IPS-20b (cell line): ENCODE data around the gene TTC28.

ENCODE experiments used
- H3K27ac ChIP-seq: one replicate; pipeline ENCODE4 v1.5.1; 2013; ENCODE audit warnings: low read length
- H3K27me3 ChIP-seq: 2 replicates; pipeline ENCODE4 v1.6.1; 2013; ENCODE audit warnings: mild to moderate bottlenecking, low read length, inconsistent platforms; ENCODE audit not compliant: insufficient read depth
- H3K36me3 ChIP-seq: 2 replicates; pipeline ENCODE4 v1.6.1; 2013; ENCODE audit warnings: low read depth, mild to moderate bottlenecking, inconsistent platforms, low read length, moderate library complexity; ENCODE audit not compliant: insufficient read depth
- H3K4me1 ChIP-seq: 2 replicates; pipeline ENCODE4 v1.6.1; 2013; ENCODE audit warnings: mild to moderate bottlenecking, control low read depth, inconsistent platforms, low read length, moderate library complexity; ENCODE audit not compliant: insufficient read depth
- H3K4me3 ChIP-seq: 2 replicates; pipeline ENCODE4 v1.5.1; 2013; ENCODE audit warnings: mild to moderate bottlenecking, low read length, inconsistent platforms
- H3K9ac ChIP-seq: 2 replicates; pipeline ENCODE4 v1.6.1; 2013; ENCODE audit warnings: low read depth, mild to moderate bottlenecking, inconsistent platforms, low read length, moderate library complexity
- H3K9me3 ChIP-seq: 2 replicates; pipeline ENCODE4 v1.6.1; 2013; ENCODE audit warnings: mild to moderate bottlenecking, low read depth, low read length, inconsistent platforms; ENCODE audit not compliant: insufficient read depth

Gene TTC28

DNA sequence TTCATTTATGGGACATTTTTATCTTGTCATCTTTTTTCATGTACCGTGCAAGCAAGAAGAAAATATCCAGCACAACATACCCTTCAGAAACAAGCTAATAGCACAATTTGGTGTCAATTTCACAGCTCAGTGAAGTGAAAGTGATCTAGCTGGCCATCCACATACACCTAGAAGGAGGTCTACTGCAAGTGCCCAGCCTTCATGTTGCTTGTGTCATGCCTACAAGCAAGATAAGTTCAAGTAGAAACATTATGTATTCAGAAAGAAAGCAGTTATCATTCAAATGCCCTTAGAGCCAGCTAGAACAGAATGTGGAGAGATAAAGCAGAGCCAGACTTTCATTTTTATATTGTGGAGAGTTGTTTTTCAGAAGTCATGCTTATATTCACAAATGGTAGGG, 434.9 kb downstream of the TTC28 start:
- peaks cover 50% of the 10 kb centered on the region for H3K27me3 ChIP-seq
- H3K9me3 ChIP-seq: no peaks in the 10 kb centered on the region
- no peaks in the 10 kb centered on the region for H3K36me3 ChIP-seq
- no peak overlapping the region for H3K27ac ChIP-seq
- H3K9ac ChIP-seq: no peak overlapping the region
- H3K4me1 ChIP-seq: peaks cover 6% of the 10 kb centered on the region; the same call in 1 of the 2 replicates
- H3K4me3 ChIP-seq: no peak overlapping the region

DNA sequence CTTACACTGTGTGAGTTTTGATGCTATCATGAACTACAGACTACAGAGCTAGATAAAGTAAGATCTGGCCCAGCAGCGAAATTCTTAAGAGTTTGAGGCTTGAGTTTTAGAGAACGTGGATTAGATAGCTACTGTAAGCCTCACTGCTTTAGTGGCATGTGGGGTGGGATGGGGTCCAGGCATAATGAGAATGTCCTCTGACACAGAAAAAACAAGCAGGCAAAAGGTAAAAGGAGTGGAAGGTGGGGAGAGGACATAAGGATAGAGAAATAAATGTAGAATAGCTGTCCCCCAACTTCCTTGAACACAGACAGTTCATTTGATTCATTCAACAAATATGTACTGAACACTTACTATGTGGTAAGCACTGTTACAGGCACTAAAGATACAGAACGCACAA, 436.1 kb downstream of the TTC28 start:
- no peak overlapping the region for H3K9ac ChIP-seq
- peaks cover 6% of the 10 kb centered on the region; the same call in 1 of the 2 replicates for H3K4me1 ChIP-seq
- no peaks in the 10 kb centered on the region for H3K36me3 ChIP-seq
- H3K9me3 ChIP-seq: no peaks in the 10 kb centered on the region
- peaks cover 37% of the 10 kb centered on the region for H3K27me3 ChIP-seq
- no peak overlapping the region for H3K4me3 ChIP-seq
- no peak overlapping the region for H3K27ac ChIP-seq

DNA sequence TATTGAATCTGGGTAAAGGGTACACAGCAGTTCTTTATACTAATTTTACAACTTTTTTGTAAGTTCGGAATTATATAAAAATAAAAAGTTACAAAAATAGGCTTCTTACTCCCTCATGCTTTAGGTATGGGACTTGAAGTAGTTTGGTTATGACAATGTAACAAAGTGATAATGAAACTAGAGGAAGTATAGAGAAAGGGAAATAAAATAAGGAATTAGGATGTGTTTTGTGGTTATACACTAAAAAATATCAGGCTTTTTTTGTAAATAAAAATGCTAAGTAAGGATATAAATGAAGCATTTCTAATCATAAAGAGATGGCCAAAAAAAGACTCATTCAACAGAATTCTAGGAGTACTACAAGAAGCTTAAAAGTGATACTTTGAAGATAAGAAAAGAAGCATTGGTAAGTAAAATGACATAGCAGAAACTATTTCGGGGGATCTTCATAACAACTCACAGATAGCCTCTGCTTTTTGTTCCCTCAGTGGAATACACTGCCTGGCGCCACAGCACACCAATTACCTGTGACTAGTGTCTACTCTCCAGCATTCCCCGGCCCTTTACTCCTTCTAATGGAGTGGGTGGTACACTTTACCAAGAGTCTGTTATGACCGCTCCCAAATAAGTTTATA, 437.9 kb downstream of the TTC28 start:
- H3K27ac ChIP-seq: no peak overlapping the region
- peaks cover 22% of the 10 kb centered on the region for H3K27me3 ChIP-seq
- H3K36me3 ChIP-seq: no peaks in the 10 kb centered on the region
- H3K9ac ChIP-seq: no peak overlapping the region
- H3K9me3 ChIP-seq: no peaks in the 10 kb centered on the region
- peaks cover under 1% of the 10 kb centered on the region; the same call in 1 of the 2 replicates for H3K4me1 ChIP-seq
- H3K4me3 ChIP-seq: no peak overlapping the region

DNA sequence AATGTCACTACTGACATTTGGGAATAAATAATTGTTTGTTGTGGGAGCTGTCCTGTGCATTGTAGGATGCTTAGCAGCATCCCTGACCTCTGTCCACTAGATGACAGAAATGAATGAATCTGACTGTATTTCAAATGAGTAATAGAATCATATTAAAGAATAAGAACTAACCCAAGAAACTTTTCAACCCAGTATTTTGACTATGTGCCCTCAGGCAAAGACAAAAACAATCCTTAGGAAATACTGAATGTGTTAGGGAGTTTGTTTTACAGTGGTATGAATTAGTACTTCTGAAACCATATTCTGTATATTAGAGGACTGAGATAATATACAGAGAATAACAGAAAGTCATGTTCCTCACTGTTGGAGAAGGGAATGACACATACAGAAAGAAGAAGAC, 439.7 kb downstream of the TTC28 start:
- no peaks in the 10 kb centered on the region for H3K9me3 ChIP-seq
- no peak overlapping the region for H3K27ac ChIP-seq
- H3K9ac ChIP-seq: no peak overlapping the region
- no peaks in the 10 kb centered on the region for H3K4me1 ChIP-seq
- no peak overlapping the region for H3K4me3 ChIP-seq
- peaks cover 3% of the 10 kb centered on the region for H3K27me3 ChIP-seq
- H3K36me3 ChIP-seq: no peaks in the 10 kb centered on the region

DNA sequence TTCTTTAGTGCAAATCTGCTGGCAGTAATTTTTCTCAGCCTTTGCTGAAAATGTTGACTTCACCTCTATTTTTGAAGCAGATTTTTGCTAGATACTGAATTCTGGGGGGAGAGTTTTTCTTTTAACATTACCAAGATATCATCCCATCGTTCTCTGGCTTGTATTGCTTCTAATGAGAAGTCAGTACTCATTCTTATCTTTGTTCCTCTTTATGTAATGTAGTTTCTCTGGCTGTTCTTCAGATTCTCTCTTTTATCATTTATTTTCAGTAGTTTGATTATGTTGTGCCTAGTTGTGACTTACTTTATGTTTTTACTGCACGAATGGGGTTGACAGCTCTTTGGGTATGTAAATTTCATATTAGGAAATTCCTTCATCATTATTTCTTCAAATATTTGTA, 441.9 kb downstream of the TTC28 start:
- H3K9ac ChIP-seq: no peak overlapping the region
- no peaks in the 10 kb centered on the region for H3K4me1 ChIP-seq
- H3K27me3 ChIP-seq: no peaks in the 10 kb centered on the region
- no peak overlapping the region for H3K4me3 ChIP-seq
- no peaks in the 10 kb centered on the region for H3K9me3 ChIP-seq
- no peak overlapping the region for H3K27ac ChIP-seq
- no peaks in the 10 kb centered on the region for H3K36me3 ChIP-seq

DNA sequence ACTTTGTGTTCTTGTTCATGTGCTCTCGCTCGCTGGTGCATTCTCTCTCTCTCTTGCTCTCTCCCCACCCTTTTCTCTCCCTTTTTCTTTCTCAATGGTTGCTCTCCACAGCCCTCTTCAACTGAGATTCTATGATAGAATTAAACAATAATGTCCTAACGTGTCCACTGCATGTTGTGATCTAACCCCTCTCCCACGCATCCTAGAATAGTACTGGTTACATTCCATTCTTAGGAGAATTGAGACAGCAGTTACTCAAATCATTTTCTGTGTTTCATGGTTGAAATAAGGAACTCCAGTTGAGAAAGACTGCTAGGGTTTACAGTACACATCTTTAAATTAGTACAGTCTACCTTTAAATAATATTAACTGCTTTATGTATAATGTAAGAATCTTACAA, 442.5 kb downstream of the TTC28 start:
- H3K9ac ChIP-seq: no peak overlapping the region
- no peak overlapping the region for H3K27ac ChIP-seq
- H3K9me3 ChIP-seq: no peaks in the 10 kb centered on the region
- no peaks in the 10 kb centered on the region; the same call in 1 of the 2 replicates for H3K4me1 ChIP-seq
- H3K27me3 ChIP-seq: no peaks in the 10 kb centered on the region
- no peaks in the 10 kb centered on the region for H3K36me3 ChIP-seq
- H3K4me3 ChIP-seq: no peak overlapping the region

DNA sequence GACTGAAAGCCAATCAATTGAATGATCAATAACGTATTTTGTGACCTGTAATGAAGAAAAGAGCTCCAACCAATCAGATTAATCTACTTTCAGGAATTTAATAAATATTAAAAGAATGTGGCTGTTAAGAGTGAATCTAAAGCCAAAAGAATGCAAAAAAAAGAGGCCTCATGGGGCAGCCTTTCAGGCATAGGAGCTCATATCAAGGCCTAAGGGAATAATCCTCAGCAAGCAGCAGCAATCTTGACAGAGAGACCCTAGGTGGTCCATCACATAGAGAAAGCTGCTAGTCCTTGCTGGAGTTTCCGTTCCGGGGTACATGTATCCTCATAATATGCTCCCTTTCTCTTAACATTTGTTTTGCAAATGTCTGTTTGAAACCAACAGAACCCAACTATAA, 447.4 kb downstream of the TTC28 start:
- Histone ChIP-seq H3K27me3 (no peaks in the 10 kb centered on the region), H3K4me3 (no peak overlapping the region), H3K4me1 (peaks cover 13% of the 10 kb centered on the region; the same call in 1 of the 2 replicates), H3K27ac (no peak overlapping the region), H3K36me3 (no peaks in the 10 kb centered on the region), H3K9ac (no peak overlapping the region), H3K9me3 (no peaks in the 10 kb centered on the region)

DNA sequence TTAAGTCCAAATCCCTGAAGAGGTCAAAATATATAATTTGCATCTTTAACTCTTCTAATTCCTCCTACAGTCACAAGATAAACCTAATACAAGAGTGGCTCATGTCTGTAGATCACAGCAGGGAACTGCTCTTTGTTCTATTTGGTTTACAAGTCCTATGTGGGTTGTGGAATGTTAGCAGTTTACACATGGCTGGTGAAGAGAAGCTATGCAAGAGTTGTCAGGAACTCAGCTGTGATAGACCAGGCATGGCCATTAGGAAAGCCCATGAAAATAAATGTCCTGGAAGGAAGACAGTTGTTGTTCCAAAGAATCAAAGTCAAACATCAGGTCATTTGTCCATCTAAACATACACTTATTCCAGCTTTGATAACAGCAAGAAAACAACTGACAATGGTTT, 448.2 kb downstream of the TTC28 start:
- Histone ChIP-seq H3K9ac (no peak overlapping the region), H3K27me3 (no peaks in the 10 kb centered on the region), H3K9me3 (no peaks in the 10 kb centered on the region), H3K36me3 (no peaks in the 10 kb centered on the region), H3K27ac (no peak overlapping the region), H3K4me1 (peaks cover 13% of the 10 kb centered on the region; the same call in 1 of the 2 replicates), H3K4me3 (no peak overlapping the region)

DNA sequence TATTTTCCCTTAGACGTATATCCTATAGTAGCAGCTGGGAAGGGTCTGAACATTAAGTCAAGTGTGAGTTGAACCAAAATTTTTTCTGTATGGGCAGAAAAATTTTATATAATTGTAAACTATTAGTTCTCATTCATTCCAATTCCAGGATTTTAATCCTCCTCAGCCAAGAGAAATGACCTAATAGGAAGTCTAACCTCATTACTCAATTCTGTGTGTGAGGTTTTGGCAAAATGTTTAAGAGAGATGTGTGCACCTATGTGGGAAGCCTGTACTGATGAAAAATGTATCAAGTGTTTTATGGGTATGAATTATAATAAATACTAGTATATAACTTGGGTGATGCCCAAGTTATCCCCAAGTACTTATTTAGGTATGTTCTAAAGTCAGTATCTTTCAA, 449.0 kb downstream of the TTC28 start:
- H3K4me1 ChIP-seq: peaks cover 13% of the 10 kb centered on the region; the same call in 1 of the 2 replicates
- no peak overlapping the region for H3K27ac ChIP-seq

DNA sequence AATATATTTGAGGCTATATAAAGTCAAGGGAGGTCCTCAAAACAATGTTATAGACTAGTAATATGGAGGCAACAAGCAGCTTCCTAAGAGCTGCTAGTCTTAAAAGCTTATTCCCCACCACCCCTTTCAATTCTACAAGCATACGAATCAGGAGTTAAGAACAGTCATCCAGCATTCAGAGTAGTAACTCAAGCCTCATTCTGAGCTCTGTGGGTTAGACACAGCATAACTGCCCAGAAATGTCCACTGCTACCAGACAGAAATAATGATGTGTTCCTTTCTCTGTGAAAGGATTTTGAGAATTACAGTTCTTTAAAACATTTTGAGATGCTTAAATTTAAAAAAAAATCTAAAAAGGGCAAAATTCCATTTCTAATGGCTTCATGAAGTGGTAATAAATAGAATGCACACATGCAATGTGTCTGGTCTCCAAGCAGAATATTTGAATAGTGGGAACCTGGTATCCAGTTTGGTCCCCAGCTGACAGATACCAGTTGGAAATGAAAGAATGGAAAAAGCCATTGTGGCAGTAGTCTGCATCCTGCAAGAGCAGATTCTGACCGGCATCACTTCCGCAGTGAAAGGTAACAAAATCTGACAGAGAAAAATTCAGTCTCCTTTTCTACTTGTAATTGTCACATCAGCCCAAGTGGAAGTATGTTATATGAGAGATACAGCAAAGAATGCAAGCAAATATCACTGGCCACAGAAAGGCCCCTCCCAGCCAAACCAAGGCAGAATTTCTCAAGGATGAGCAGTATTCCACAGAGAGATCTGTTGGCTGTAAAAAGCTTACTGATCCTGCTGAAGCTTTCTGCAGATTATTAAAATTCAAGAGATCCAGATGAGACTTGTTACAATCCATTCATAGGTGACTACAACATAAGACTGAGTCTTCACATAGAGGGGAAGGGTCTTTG, 449.8 kb downstream of the TTC28 start:
- H3K9me3 ChIP-seq: no peaks in the 10 kb centered on the region
- no peak overlapping the region for H3K4me3 ChIP-seq
- peaks cover 13% of the 10 kb centered on the region; the same call in 1 of the 2 replicates for H3K4me1 ChIP-seq
- H3K27ac ChIP-seq: no peak overlapping the region
- H3K9ac ChIP-seq: no peak overlapping the region
- H3K36me3 ChIP-seq: no peaks in the 10 kb centered on the region
- H3K27me3 ChIP-seq: no peaks in the 10 kb centered on the region

More for the DNA sequence above, 449.0 kb downstream of the TTC28 start:
- Histone ChIP-seq H3K9me3 (no peaks in the 10 kb centered on the region), H3K27me3 (no peaks in the 10 kb centered on the region), H3K36me3 (no peaks in the 10 kb centered on the region), H3K9ac (no peak overlapping the region), H3K4me3 (no peak overlapping the region)

DNA sequence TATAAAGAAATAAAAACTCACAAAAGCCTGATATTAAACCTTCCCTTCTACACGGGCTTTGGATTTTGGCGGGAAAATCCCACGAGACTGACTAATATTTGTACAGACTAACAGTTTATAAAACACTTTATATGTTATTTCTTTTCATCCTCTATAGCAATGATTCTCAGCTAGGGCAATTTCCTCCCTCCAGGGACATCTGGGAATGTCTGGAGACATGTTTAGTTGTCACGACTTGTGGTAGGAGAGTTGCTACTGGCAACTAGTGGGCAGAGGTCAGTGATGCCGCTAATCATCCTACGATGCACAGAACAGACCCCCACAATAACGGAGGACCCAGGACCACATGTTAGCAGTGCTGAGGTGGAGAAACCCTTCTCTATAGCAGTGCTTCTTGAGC, 455.8 kb downstream of the TTC28 start:
- no peak overlapping the region for H3K27ac ChIP-seq
- H3K27me3 ChIP-seq: no peaks in the 10 kb centered on the region
- H3K4me1 ChIP-seq: no peaks in the 10 kb centered on the region

More for the DNA sequence above, 455.8 kb downstream of the TTC28 start:
- H3K4me3 ChIP-seq: no peak overlapping the region
- no peak overlapping the region for H3K9ac ChIP-seq
- H3K9me3 ChIP-seq: no peaks in the 10 kb centered on the region
- no peaks in the 10 kb centered on the region for H3K36me3 ChIP-seq
